ENCODE measurements around the gene CD24. TPM values are rescaled to one million over a fixed set of nuclear protein-coding genes. Genes with fewer than 3 reads are reported as not detected.
"Not testable (repeated sequence)": the region's sequence is repeated elsewhere in the genome, so short reads cannot be mapped to it uniquely, and the experiment has no call there.

The CD24 gene
- total RNA-seq, 3 donors from 2014 or later (not counting 1 experiment from before 2014, with no cell fraction given): 0.77 to 1.4 (median 1.2) TPM

GRCh38 chr6:106995640-106996039, 21.1 kb upstream of the CD24 start:
- Mint-ChIP-seq H3K4me3 (no peak overlapping the region), H3K36me3 (no peaks in the 10 kb centered on the region), H3K27ac (no peak overlapping the region), H3K4me1 (peaks cover 5 to 6% of the 10 kb centered on the region in 2 donors), H3K9me3 (no peaks in the 10 kb centered on the region), H3K27me3 (ENCODE audit: low read depth in 2 of 2) (peaks cover 0 to 10% of the 10 kb centered on the region in 2 donors)
- no peak overlapping the region for H3K4me3 ChIP-seq (ENCODE audit: low read length)
- no peaks in the 10 kb centered on the region for H3K4me1 ChIP-seq (ENCODE audit: control insufficient read depth, insufficient read depth, low read length)
- no peak for DNase-seq
- no peak for ATAC-seq
- no peak overlapping the region for H3K27ac ChIP-seq (ENCODE audit: low read length)
- H3K36me3 ChIP-seq (ENCODE audit: control insufficient read depth, insufficient read depth, low read length): no peaks in the 10 kb centered on the region
- WGBS (ENCODE audit: insufficient coverage): 98% methylated on average over 3 of the region's 3 CpGs
- TF ChIP-seq CTCF (IDR thresholded peaks at IDR 0.05): no peak
- intact Hi-C loops (cut with micrococcal nuclease): no loop called here
- H3K27me3 ChIP-seq (ENCODE audit: control insufficient read depth, insufficient read depth, low read length): no peaks in the 10 kb centered on the region
- H3K9me3 ChIP-seq (ENCODE audit: control insufficient read depth, insufficient read depth, low read length): no peaks in the 10 kb centered on the region

- H3K36me3 Mint-ChIP-seq; H3K36me3 ChIP-seq (ENCODE audit: control insufficient read depth, insufficient read depth, low read length); H3K9me3 ChIP-seq (ENCODE audit: control insufficient read depth, insufficient read depth, low read length); intact Hi-C loops (cut with micrococcal nuclease); H3K27me3 Mint-ChIP-seq (ENCODE audit: low read depth in 2 of 2); H3K4me3 Mint-ChIP-seq; DNase-seq; H3K4me3 ChIP-seq (ENCODE audit: low read length); H3K27ac Mint-ChIP-seq; ATAC-seq; H3K9me3 Mint-ChIP-seq; H3K4me1 ChIP-seq (ENCODE audit: control insufficient read depth, insufficient read depth, low read length); H3K4me1 Mint-ChIP-seq; H3K27me3 ChIP-seq (ENCODE audit: control insufficient read depth, insufficient read depth, low read length); H3K27ac ChIP-seq (ENCODE audit: low read length): not testable (repeated sequence)
- 38% methylated on average over 3 of the region's 3 CpGs for WGBS (ENCODE audit: insufficient coverage)
Measured at GRCh38 chr6:106989737-106990136, 15.2 kb upstream of the CD24 start.

- Histone ChIP-seq H3K9me3 (ENCODE audit: control insufficient read depth, insufficient read depth, low read length) (no peaks in the 10 kb centered on the region), H3K27me3 (ENCODE audit: control insufficient read depth, insufficient read depth, low read length) (peaks cover 2% of the 10 kb centered on the region), H3K4me1 (ENCODE audit: control insufficient read depth, insufficient read depth, low read length) (no peaks in the 10 kb centered on the region), H3K4me3 (ENCODE audit: low read length) (no peak overlapping the region), H3K36me3 (ENCODE audit: control insufficient read depth, insufficient read depth, low read length) (no peaks in the 10 kb centered on the region), H3K27ac (ENCODE audit: low read length) (no peak overlapping the region)
- Mint-ChIP-seq H3K4me3 (no peak overlapping the region), H3K36me3 (no peaks in the 10 kb centered on the region), H3K27ac (no peak overlapping the region), H3K9me3 (no peaks in the 10 kb centered on the region), H3K4me1 (no peaks in the 10 kb centered on the region), H3K27me3 (ENCODE audit: low read depth in 2 of 2) (peaks cover 0 to 3% of the 10 kb centered on the region in 2 donors)
- DNase-seq (no peak), ATAC-seq (no peak)
- intact Hi-C loops (cut with micrococcal nuclease): no loop called here
- WGBS (ENCODE audit: insufficient coverage): 88% methylated on average over 1 of the region's 3 CpGs
- TF ChIP-seq CTCF (IDR thresholded peaks at IDR 0.05): no peak
Measured at GRCh38 chr6:106988664-106989063, 14.1 kb upstream of the CD24 start.

- DNase-seq (no peak), ATAC-seq (no peak)
- Mint-ChIP-seq H3K9me3 (no peaks in the 10 kb centered on the region), H3K4me3 (no peak overlapping the region), H3K27me3 (ENCODE audit: low read depth in 2 of 2) (peaks cover 16 to 22% of the 10 kb centered on the region in 2 donors), H3K36me3 (no peaks in the 10 kb centered on the region), H3K27ac (no peak overlapping the region), H3K4me1 (peaks cover 0 to 6% of the 10 kb centered on the region in 2 donors)
- Histone ChIP-seq H3K9me3 (ENCODE audit: control insufficient read depth, insufficient read depth, low read length) (no peaks in the 10 kb centered on the region), H3K4me1 (ENCODE audit: control insufficient read depth, insufficient read depth, low read length) (no peaks in the 10 kb centered on the region), H3K36me3 (ENCODE audit: control insufficient read depth, insufficient read depth, low read length) (no peaks in the 10 kb centered on the region), H3K27me3 (ENCODE audit: control insufficient read depth, insufficient read depth, low read length) (no peaks in the 10 kb centered on the region), H3K4me3 (ENCODE audit: low read length) (no peak overlapping the region), H3K27ac (ENCODE audit: low read length) (no peak overlapping the region)
- intact Hi-C loops (cut with micrococcal nuclease): no loop called here
- TF ChIP-seq CTCF (IDR thresholded peaks at IDR 0.05): no peak
- 92% methylated on average over 3 of the region's 4 CpGs for WGBS (ENCODE audit: insufficient coverage)
Measured at GRCh38 chr6:106981926-106982325, 7.4 kb upstream of the CD24 start.

Data from natural killer cell (primary cell).